ENCODE results near the gene CDADC1. TPM values are rescaled to one million over a fixed set of nuclear protein-coding genes. Genes with fewer than 3 reads are reported as not detected.

The CDADC1 gene
- total RNA-seq, 1 donor from 2014 or later: 1.7 TPM

DNA sequence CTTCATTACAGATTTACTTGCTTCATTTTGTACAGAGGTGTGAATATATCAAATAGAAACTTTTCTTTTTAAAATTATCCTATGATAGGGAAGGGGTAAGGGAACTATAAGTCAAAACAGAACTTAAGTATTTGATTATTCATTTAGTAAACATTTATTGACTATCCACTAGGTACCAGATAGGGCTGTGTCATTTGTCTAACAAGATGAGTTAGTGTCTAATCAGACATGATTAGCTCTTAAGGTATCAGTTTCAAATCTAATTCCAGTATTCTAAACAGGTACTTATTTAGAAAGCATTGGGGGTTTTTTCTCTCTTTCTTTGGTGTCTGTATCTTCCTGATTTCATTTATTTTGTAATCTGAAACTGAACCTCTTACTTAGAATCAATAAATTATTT, 32.2 kb downstream of the CDADC1 start:
- H3K36me3 Mint-ChIP-seq: no peaks in the 10 kb centered on the region
- Histone ChIP-seq H3K4me1 (no peaks in the 10 kb centered on the region), H3K27ac (no peak overlapping the region), H3K4me3 (no peak overlapping the region), H4K20me1 (ENCODE audit: low read depth) (no peaks in the 10 kb centered on the region), H3K79me2 (ENCODE audit: low read depth) (no peaks in the 10 kb centered on the region), H3F3A (ENCODE audit: low read depth) (no peaks in the 10 kb centered on the region), H2AFZ (replicated peaks) (no peak overlapping the region), H3K4me2 (no peak overlapping the region), H3K9ac (no peak overlapping the region), H3K9me3 (ENCODE audit: low read depth) (no peaks in the 10 kb centered on the region), H3K36me3 (no peaks in the 10 kb centered on the region), H3K27me3 (no peaks in the 10 kb centered on the region)
- no peak for DNase-seq (ENCODE audit: low spot score)
- no peaks in the 10 kb centered on the region for H3K4me1 Mint-ChIP-seq
- TF ChIP-seq, protein P1, sequence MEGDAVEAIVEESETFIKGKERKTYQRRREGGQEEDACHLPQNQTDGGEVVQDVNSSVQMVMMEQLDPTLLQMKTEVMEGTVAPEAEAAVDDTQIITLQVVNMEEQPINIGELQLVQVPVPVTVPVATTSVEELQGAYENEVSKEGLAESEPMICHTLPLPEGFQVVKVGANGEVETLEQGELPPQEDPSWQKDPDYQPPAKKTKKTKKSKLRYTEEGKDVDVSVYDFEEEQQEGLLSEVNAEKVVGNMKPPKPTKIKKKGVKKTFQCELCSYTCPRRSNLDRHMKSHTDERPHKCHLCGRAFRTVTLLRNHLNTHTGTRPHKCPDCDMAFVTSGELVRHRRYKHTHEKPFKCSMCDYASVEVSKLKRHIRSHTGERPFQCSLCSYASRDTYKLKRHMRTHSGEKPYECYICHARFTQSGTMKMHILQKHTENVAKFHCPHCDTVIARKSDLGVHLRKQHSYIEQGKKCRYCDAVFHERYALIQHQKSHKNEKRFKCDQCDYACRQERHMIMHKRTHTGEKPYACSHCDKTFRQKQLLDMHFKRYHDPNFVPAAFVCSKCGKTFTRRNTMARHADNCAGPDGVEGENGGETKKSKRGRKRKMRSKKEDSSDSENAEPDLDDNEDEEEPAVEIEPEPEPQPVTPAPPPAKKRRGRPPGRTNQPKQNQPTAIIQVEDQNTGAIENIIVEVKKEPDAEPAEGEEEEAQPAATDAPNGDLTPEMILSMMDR (IDR thresholded peaks at IDR 0.05): no peak
- TF ChIP-seq EZH2 (IDR thresholded peaks at IDR 0.05) (no peak), EZH2phosphoT487 (IDR thresholded peaks at IDR 0.05) (no peak)
- no peak overlapping the region for H3K4me3 Mint-ChIP-seq
- H3K9me3 Mint-ChIP-seq: no peaks in the 10 kb centered on the region
- H3K27ac Mint-ChIP-seq: no peak overlapping the region
- H3K27me3 Mint-ChIP-seq (ENCODE audit: insufficient read depth, low read depth): no peaks in the 10 kb centered on the region

DNA sequence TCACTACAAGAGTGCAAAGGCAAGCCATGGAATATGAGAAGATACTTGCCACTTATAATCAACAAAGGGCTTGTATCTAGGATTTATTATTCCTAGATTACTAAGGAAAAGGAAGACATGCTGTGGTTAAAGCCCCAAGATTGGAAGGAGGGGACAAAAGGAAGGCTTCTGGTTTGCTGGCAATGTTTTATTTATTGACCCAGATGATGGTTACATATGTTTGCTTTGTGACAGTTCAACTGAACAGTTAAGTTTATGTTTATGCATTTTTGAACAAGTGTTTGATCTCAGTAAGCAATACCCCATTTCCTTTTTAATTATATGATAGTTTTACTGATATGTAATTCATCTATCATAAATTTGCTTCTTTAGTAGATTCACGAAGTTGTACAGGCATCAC, 40.3 kb downstream of the CDADC1 start:
- Histone ChIP-seq H3K4me1 (no peaks in the 10 kb centered on the region), H3K36me3 (no peaks in the 10 kb centered on the region), H3K27ac (no peak overlapping the region), H3K27me3 (no peaks in the 10 kb centered on the region), H4K20me1 (ENCODE audit: low read depth) (no peaks in the 10 kb centered on the region), H3K79me2 (ENCODE audit: low read depth) (no peaks in the 10 kb centered on the region), H3K4me3 (no peak overlapping the region), H3K4me2 (no peak overlapping the region), H3K9ac (no peak overlapping the region), H2AFZ (replicated peaks) (no peak overlapping the region), H3K9me3 (ENCODE audit: low read depth) (no peaks in the 10 kb centered on the region), H3F3A (ENCODE audit: low read depth) (no peaks in the 10 kb centered on the region)
- DNase-seq (ENCODE audit: low spot score): no peak
- peaks cover 3% of the 10 kb centered on the region for H3K27me3 Mint-ChIP-seq (ENCODE audit: insufficient read depth, low read depth)
- no peak for TF ChIP-seq EZH2 (IDR thresholded peaks at IDR 0.05)
- TF ChIP-seq, protein P1 (IDR thresholded peaks at IDR 0.05): no peak
- no peak for TF ChIP-seq EZH2phosphoT487 (IDR thresholded peaks at IDR 0.05)
- no peaks in the 10 kb centered on the region for H3K9me3 Mint-ChIP-seq
- H3K27ac Mint-ChIP-seq: no peak overlapping the region
- peaks cover 3% of the 10 kb centered on the region for H3K4me1 Mint-ChIP-seq
- no peak overlapping the region for H3K4me3 Mint-ChIP-seq
- no peaks in the 10 kb centered on the region for H3K36me3 Mint-ChIP-seq

DNA sequence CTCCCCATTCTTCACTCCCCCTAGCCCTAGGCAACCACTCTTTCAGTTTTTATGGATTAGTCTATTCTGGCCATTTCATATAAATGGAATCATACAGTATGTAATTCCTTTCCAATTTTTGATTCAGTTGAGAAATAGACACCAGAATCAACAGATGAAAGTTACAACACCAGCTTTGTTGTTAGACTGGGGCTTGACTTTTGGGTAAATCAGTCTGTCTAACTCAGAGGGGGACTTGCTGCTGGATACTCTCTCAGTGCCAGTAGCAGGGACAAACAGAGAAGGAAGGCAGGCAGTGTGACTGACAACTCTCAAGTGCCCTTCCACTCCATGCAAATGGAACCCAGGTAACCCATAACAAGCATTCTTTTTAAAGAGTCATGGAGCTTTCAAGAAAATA, 40.7 kb downstream of the CDADC1 start:
- no peak overlapping the region for H3K4me3 Mint-ChIP-seq
- no peaks in the 10 kb centered on the region for H3K9me3 Mint-ChIP-seq
- H3K9me3 ChIP-seq (ENCODE audit: low read depth): no peaks in the 10 kb centered on the region
- DNase-seq (ENCODE audit: low spot score): no peak
- no peak overlapping the region for H3K9ac ChIP-seq
- H3K4me1 Mint-ChIP-seq: peaks cover 5% of the 10 kb centered on the region
- no peaks in the 10 kb centered on the region for H3K36me3 ChIP-seq
- peaks cover 3% of the 10 kb centered on the region for H3K36me3 Mint-ChIP-seq
- H3K4me1 ChIP-seq: no peaks in the 10 kb centered on the region
- no peak overlapping the region for H3K27ac Mint-ChIP-seq
- H3K4me3 ChIP-seq: no peak overlapping the region
- no peak for TF ChIP-seq EZH2 (IDR thresholded peaks at IDR 0.05)
- no peak for TF ChIP-seq EZH2phosphoT487 (IDR thresholded peaks at IDR 0.05)
- TF ChIP-seq, protein P1 (IDR thresholded peaks at IDR 0.05): no peak
- no peak overlapping the region for H2AFZ ChIP-seq (replicated peaks)
- no peaks in the 10 kb centered on the region for H4K20me1 ChIP-seq (ENCODE audit: low read depth)
- H3K27ac ChIP-seq: no peak overlapping the region
- H3K79me2 ChIP-seq (ENCODE audit: low read depth): no peaks in the 10 kb centered on the region
- no peaks in the 10 kb centered on the region for H3K27me3 ChIP-seq
- H3K4me2 ChIP-seq: no peak overlapping the region
- H3K27me3 Mint-ChIP-seq (ENCODE audit: insufficient read depth, low read depth): peaks cover 3% of the 10 kb centered on the region
- no peaks in the 10 kb centered on the region for H3F3A ChIP-seq (ENCODE audit: low read depth)

Data from neural progenitor cell (in vitro differentiated cells).